Measurements from ENCODE around the gene MYRIP. TPM values are rescaled to one million over a fixed set of nuclear protein-coding genes. Genes with fewer than 3 reads are reported as not detected.

MYRIP gene
- total and polyA plus RNA-seq, 2 experiments from 2014 or later, result 1.5 to 1.8 TPM

GRCh38 chr3:39805650-39806049, 3.8 kb upstream of the MYRIP start (continued):
- TF ChIP-seq ETS1 (IDR thresholded peaks at IDR 0.05) (no peak), NANOG (IDR thresholded peaks at IDR 0.05; ENCODE audit: borderline replicate concordance) (no peak), ZNF462 (CRISPR knock-in tag; IDR thresholded peaks at IDR 0.05) (no peak), CTCF (conservative IDR thresholded peaks at IDR 0.05; ENCODE audit: low read depth in 2 of 2) (no peak), POLR2AphosphoS5 (IDR thresholded peaks at IDR 0.05; ENCODE audit: low read depth) (no peak), EZH2 (IDR thresholded peaks at IDR 0.05; ENCODE audit: low read depth, unreplicated experiment) (no peak), ZNF331 (CRISPR knock-in tag; IDR thresholded peaks at IDR 0.05; ENCODE audit: low read depth) (no peak)
